Right lung (tissue), 5 donors: ENCODE measurements around the gene CCDC78. TPM values are rescaled to one million over a fixed set of nuclear protein-coding genes. Genes with fewer than 3 reads are reported as not detected.
"Not testable (repeated sequence)": the region's sequence is repeated elsewhere in the genome, so short reads cannot be mapped to it uniquely, and the experiment has no call there.

Experiments used
- DNase-seq, 2 donors: peaks; one replicate each; pipeline ENCODE4 v3.0.0-alpha.2; 2013
- polyA plus RNA-seq, 5 donors: library from polyadenylated mRNA; unstranded; fragments of 120-200 nt; gene quantifications; one replicate each; pipeline versions ENCODE4 v1.2.1 to v1.2.3, GENCODE V29; 2013; ENCODE audit warnings: inconsistent platforms in 1 of 5, low replicate concordance in 1 of 5; ENCODE audit not compliant: insufficient read length in 5 of 5, insufficient read depth in 1 of 5

The CCDC78 gene
- polyA plus RNA-seq, 5 donors: 1.3 to 13.0 (median 6.3) TPM

GRCh38 chr16:694187-694862, 31.9 kb downstream of the CCDC78 start:
- DNase-seq: no peak

- no peak for DNase-seq
These were observed 32.5 kb downstream of the CCDC78 start for GRCh38 chr16:693766-694165.

- no peak for DNase-seq
These were observed 32.9 kb downstream of the CCDC78 start for GRCh38 chr16:693364-693763.

- DNase-seq: no peak
These were observed 33.7 kb downstream of the CCDC78 start for GRCh38 chr16:692356-693108.

- DNase-seq: not testable (repeated sequence)
These were observed 35.0 kb downstream of the CCDC78 start for GRCh38 chr16:691242-691641.

GRCh38 chr16:689175-689897, 36.9 kb downstream of the CCDC78 start:
- no peak for DNase-seq

GRCh38 chr16:687499-687898, 38.7 kb downstream of the CCDC78 start:
- no peak for DNase-seq

GRCh38 chr16:686459-687260, 39.6 kb downstream of the CCDC78 start:
- no peak for DNase-seq

GRCh38 chr16:685967-686366, 40.3 kb downstream of the CCDC78 start:
- DNase-seq: no peak

- DNase-seq: no peak
These were observed 41.1 kb downstream of the CCDC78 start for GRCh38 chr16:684961-685696.

- peak; percentile 93 for DNase-seq
These were observed 42.0 kb downstream of the CCDC78 start, which contains the start of gene JMJD8 for GRCh38 chr16:684071-684794. TSS of gene JMJD8 (minus strand) at chr16:684334. CDS start at chr16:684319, 15 bp downstream.

GRCh38 chr16:683396-684070, 42.7 kb downstream of the CCDC78 start:
- DNase-seq: no peak

GRCh38 chr16:682493-683395, 43.5 kb downstream of the CCDC78 start:
- no peak for DNase-seq

- DNase-seq: no peak
These were observed 44.4 kb downstream of the CCDC78 start for GRCh38 chr16:681746-682427.

- DNase-seq: no peak
These were observed 45.1 kb downstream of the CCDC78 start for GRCh38 chr16:680967-681745.

GRCh38 chr16:680625-680945, 45.7 kb downstream of the CCDC78 start:
- no peak for DNase-seq
